Pulmonary artery endothelial cell (primary cell): ENCODE results near the gene HSPA13. TPM values are rescaled to one million over a fixed set of nuclear protein-coding genes. Genes with fewer than 3 reads are reported as not detected.

Experiments
- total RNA-seq: library from RNA; depleted of rRNA; stranded (reverse); fragments of >200 nt; gene quantifications from 2 replicates; pipeline ENCODE4 v1.2.3, GENCODE V29; 2014

HSPA13 gene
- total RNA-seq, 1 donor from 2014 or later, result 43.7 TPM

Other genes starting within 250 kb of the HSPA13 start
- not detected in 2 replicates for gene LIPI, start 172.2 kb downstream of the HSPA13 start, total RNA-seq
- gene RBM11, start 167.0 kb downstream of the HSPA13 start, total RNA-seq, result not detected in 2 replicates
- 0.18 and 4.0 TPM in 2 replicates for gene SAMSN1, start 163.2 kb upstream of the HSPA13 start, total RNA-seq